SU-DHL-6 (cell line): ENCODE measurements around the gene TBC1D16.
"Not testable (repeated sequence)": the region's sequence is repeated elsewhere in the genome, so short reads cannot be mapped to it uniquely, and the experiment has no call there.

Experiments used
- H2AFZ ChIP-seq: fragments of 200-600 bp; sonication (generic); 2 replicates; pipeline ENCODE4 v1.6.1; 2014; ENCODE audit warnings: low read depth, mild to moderate bottlenecking, moderate library complexity, mixed read lengths, antibody characterized with exemption, low read length; ENCODE audit not compliant: severe bottlenecking
- H3F3A ChIP-seq: fragments of 200-600 bp; shearing (Covaris generic); 2 replicates; pipeline ENCODE4 v1.6.0; 2016; ENCODE audit warnings: antibody characterized with exemption, mild to moderate bottlenecking; ENCODE audit not compliant: insufficient read depth
- H3K27ac ChIP-seq: fragments of 200-600 bp; sonication (generic); 2 replicates; pipeline ENCODE4 v1.5.1; 2016; ENCODE audit warnings: low read depth, mild to moderate bottlenecking, low read length, moderate library complexity, mixed read lengths
- H3K27me3 ChIP-seq: fragments of 200-600 bp; sonication (generic), shearing (Covaris generic); 2 replicates; pipeline ENCODE4 v1.6.0; 2014; ENCODE audit warnings: mild to moderate bottlenecking, low read length
- H3K36me3 ChIP-seq: fragments of 200-600 bp; sonication (generic); 2 replicates; pipeline ENCODE4 v1.6.1; 2014; ENCODE audit warnings: mild to moderate bottlenecking, low read length, mixed read lengths
- H3K4me2 ChIP-seq: fragments of 300-600, 200-600 bp; shearing (Covaris generic), sonication (generic); 2 replicates; pipeline ENCODE4 v1.6.0; 2014; ENCODE audit warnings: low read length, low read depth, mild to moderate bottlenecking; ENCODE audit not compliant: poor library complexity, severe bottlenecking
- H3K4me3 ChIP-seq: fragments of 200-600 bp; sonication (generic); 2 replicates; pipeline ENCODE4 v1.5.1; 2014; ENCODE audit warnings: antibody characterized with exemption, low read length, mild to moderate bottlenecking, mixed read lengths; ENCODE audit not compliant: insufficient read depth, poor library complexity, severe bottlenecking
- H3K79me2 ChIP-seq: fragments of 200-600 bp; sonication (generic); 2 replicates; pipeline ENCODE4 v1.6.1; 2014; ENCODE audit warnings: mild to moderate bottlenecking, low read length, moderate library complexity; ENCODE audit not compliant: insufficient read depth
- H3K9ac ChIP-seq: fragments of 200-600 bp; sonication (generic); 2 replicates; pipeline ENCODE4 v1.7.0; 2014; ENCODE audit warnings: mild to moderate bottlenecking, low read length
- H3K9me2 ChIP-seq: fragments of 200-600 bp; sonication (generic); replicated peaks from 2 replicates; pipeline ENCODE4 v1.6.1; 2014; ENCODE audit warnings: low read length; ENCODE audit not compliant: insufficient read depth
- H3K9me3 ChIP-seq: fragments of 200-600 bp; sonication (generic); 2 replicates; pipeline ENCODE4 v1.6.1; 2014; ENCODE audit warnings: low read length, mixed read lengths; ENCODE audit not compliant: insufficient read depth
- H4K20me1 ChIP-seq: fragments of 200-600 bp; sonication (generic); 2 replicates; pipeline ENCODE4 v1.6.1; 2014; ENCODE audit warnings: low read depth, mild to moderate bottlenecking, antibody characterized with exemption, low read length, moderate library complexity, mixed read lengths
- CTCF ChIP-seq: fragments of 200-600 bp; sonication (generic); IDR thresholded peaks from one replicate; pipeline ENCODE4 v1.5.1; 2017; ENCODE audit warnings: antibody characterized with exemption, mild to moderate bottlenecking, low read length, moderate library complexity; ENCODE audit not compliant: insufficient read depth, poor library complexity, severe bottlenecking
- EZH2phosphoT487 ChIP-seq: fragments of 200-600 bp; sonication (generic), shearing (Covaris generic); conservative IDR thresholded peaks from 2 replicates; pipeline ENCODE4 v1.6.1; 2018; ENCODE audit warnings: mild to moderate bottlenecking, antibody characterized with exemption, low read length, moderate library complexity, mixed read lengths

Gene TBC1D16

GRCh38 chr17:79960788-79961522, 74.7 kb downstream of the TBC1D16 start:
- no peaks in the 10 kb centered on the region; the same call in 1 of the 2 replicates for H3F3A ChIP-seq
- H3K36me3 ChIP-seq: no peaks in the 10 kb centered on the region
- H3K79me2 ChIP-seq: no peaks in the 10 kb centered on the region
- no peak overlapping the region for H3K4me2 ChIP-seq
- no peak overlapping the region for H3K9ac ChIP-seq
- no peaks in the 10 kb centered on the region for H4K20me1 ChIP-seq
- no peaks in the 10 kb centered on the region for H3K9me2 ChIP-seq
- no peak overlapping the region for H3K4me3 ChIP-seq
- no peak overlapping the region for H3K27ac ChIP-seq
- H2AFZ ChIP-seq: no peak overlapping the region
- TF ChIP-seq EZH2phosphoT487: no peak
- no peak for TF ChIP-seq CTCF
- H3K27me3 ChIP-seq: no peaks in the 10 kb centered on the region
- H3K9me3 ChIP-seq: no peaks in the 10 kb centered on the region

GRCh38 chr17:79959042-79959441, 76.6 kb downstream of the TBC1D16 start:
- no peaks in the 10 kb centered on the region for H3K9me2 ChIP-seq
- H3K9ac ChIP-seq: no peak overlapping the region
- no peaks in the 10 kb centered on the region for H3K9me3 ChIP-seq
- H3K36me3 ChIP-seq: no peaks in the 10 kb centered on the region
- no peaks in the 10 kb centered on the region for H4K20me1 ChIP-seq
- no peak for TF ChIP-seq EZH2phosphoT487
- no peak for TF ChIP-seq CTCF
- no peak overlapping the region for H2AFZ ChIP-seq
- H3F3A ChIP-seq: no peaks in the 10 kb centered on the region; the same call in 1 of the 2 replicates
- H3K4me3 ChIP-seq: no peak overlapping the region
- no peaks in the 10 kb centered on the region for H3K79me2 ChIP-seq
- H3K27ac ChIP-seq: no peak overlapping the region
- no peak overlapping the region for H3K4me2 ChIP-seq
- no peaks in the 10 kb centered on the region for H3K27me3 ChIP-seq

GRCh38 chr17:79956853-79957252, 78.8 kb downstream of the TBC1D16 start:
- Histone ChIP-seq H2AFZ (no peak overlapping the region), H3K9me3 (no peaks in the 10 kb centered on the region), H3K36me3 (no peaks in the 10 kb centered on the region), H4K20me1 (no peaks in the 10 kb centered on the region), H3K4me3 (no peak overlapping the region), H3K4me2 (no peak overlapping the region), H3K27ac (no peak overlapping the region), H3K9me2 (no peaks in the 10 kb centered on the region), H3K27me3 (no peaks in the 10 kb centered on the region), H3F3A (no peaks in the 10 kb centered on the region; the same call in 1 of the 2 replicates), H3K9ac (no peak overlapping the region), H3K79me2 (no peaks in the 10 kb centered on the region)
- no peak for TF ChIP-seq CTCF
- no peak for TF ChIP-seq EZH2phosphoT487

GRCh38 chr17:79956441-79956735, 79.3 kb downstream of the TBC1D16 start:
- H3K4me2 ChIP-seq, H2AFZ ChIP-seq, H3K36me3 ChIP-seq, H3F3A ChIP-seq, H3K9me3 ChIP-seq, H3K79me2 ChIP-seq, H3K27ac ChIP-seq, H3K9me2 ChIP-seq, H3K27me3 ChIP-seq, H3K4me3 ChIP-seq, H4K20me1 ChIP-seq, H3K9ac ChIP-seq: not testable (repeated sequence)
